Measurements from ENCODE around the gene STOML1.

DNA sequence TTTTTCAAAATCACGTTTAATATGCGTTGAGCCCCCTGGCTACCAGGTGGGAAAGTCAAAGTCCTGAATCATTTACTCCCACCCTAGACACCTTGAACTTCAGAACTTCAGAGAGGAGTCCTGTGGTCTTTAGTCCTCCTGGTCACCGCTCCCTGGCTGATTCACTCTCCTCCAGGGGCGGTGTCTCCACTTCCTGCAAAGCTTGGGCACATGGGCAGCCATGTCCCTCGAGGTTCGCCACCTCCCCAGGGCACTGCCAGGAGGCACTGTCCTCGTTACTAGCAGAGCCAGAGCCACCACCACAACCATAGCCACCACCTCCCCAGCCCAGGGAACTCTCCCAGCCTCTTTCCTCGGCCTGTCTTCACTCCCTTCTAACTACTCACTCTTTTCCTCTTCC, 34.8 kb downstream of the STOML1 start:
- TF ChIP-seq, protein P1, sequence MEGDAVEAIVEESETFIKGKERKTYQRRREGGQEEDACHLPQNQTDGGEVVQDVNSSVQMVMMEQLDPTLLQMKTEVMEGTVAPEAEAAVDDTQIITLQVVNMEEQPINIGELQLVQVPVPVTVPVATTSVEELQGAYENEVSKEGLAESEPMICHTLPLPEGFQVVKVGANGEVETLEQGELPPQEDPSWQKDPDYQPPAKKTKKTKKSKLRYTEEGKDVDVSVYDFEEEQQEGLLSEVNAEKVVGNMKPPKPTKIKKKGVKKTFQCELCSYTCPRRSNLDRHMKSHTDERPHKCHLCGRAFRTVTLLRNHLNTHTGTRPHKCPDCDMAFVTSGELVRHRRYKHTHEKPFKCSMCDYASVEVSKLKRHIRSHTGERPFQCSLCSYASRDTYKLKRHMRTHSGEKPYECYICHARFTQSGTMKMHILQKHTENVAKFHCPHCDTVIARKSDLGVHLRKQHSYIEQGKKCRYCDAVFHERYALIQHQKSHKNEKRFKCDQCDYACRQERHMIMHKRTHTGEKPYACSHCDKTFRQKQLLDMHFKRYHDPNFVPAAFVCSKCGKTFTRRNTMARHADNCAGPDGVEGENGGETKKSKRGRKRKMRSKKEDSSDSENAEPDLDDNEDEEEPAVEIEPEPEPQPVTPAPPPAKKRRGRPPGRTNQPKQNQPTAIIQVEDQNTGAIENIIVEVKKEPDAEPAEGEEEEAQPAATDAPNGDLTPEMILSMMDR (IDR thresholded peaks at IDR 0.05), result no peak
- TF ChIP-seq POLR2A (IDR thresholded peaks at IDR 0.05), result no peak
